Measurements from ENCODE around the gene PAMR1.

GRCh38 chr11:35402751-35403660 lies 122.4 kb downstream of the PAMR1 start:
- TF ChIP-seq CTCF (IDR thresholded peaks at IDR 0.05): no peak
- TF ChIP-seq POLR2A (IDR thresholded peaks at IDR 0.05): no peak

All from ovary (tissue), 3 donors.